HL-60 (cell line): ENCODE measurements around the gene MMP23B.

Experiments used
- CTCF ChIP-seq: IDR thresholded peaks from one replicate; pipeline ENCODE4 v1.5.1; 2011; ENCODE audit warnings: low read length, control low read depth, inconsistent platforms; ENCODE audit not compliant: insufficient read depth
- GABPA ChIP-seq: IDR thresholded peaks from 2 replicates; pipeline ENCODE4 v1.6.1; 2012; ENCODE audit warnings: low read depth
- POLR2AphosphoS5 ChIP-seq: IDR thresholded peaks from 2 replicates; pipeline ENCODE4 v1.6.1; 2012; ENCODE audit warnings: low read depth
- SPI1 ChIP-seq: IDR thresholded peaks from 2 replicates; pipeline ENCODE4 v1.6.1; 2012; ENCODE audit warnings: low read depth, mild to moderate bottlenecking, borderline replicate concordance
- TF ChIP-seq, protein P1 (sequence below): IDR thresholded peaks from 2 replicates; pipeline ENCODE4 v1.6.1; 2012; ENCODE audit warnings: low read depth; ENCODE audit not compliant: insufficient replicate concordance

DNA sequence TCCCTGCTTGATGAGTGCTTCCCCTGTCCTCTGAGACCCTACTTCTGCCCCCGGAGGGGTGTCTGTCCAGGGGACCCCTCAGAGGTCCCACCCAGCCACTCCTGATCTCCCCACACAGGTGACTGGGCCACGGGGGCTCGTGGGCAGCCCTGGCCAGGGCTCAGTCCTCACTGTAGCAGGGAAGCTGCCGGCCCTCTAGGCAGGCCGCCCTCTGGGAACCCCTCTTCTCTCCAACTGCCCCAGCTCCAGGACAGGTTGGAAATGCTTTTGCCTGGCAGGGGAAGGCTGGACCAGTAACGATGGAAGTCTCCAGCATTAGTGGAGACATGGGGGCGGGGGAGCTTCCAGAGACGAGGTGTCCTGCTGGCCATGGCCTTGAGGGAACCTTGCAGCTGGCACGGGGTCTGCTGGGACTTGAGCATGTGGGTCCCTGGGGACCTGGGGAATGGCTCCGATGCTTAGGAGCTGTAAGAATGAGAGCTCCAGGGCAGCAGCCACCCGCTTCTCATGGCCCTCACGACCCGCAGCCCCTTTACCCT lies 28.9 kb upstream of the MMP23B start:
- TF ChIP-seq, protein P1, sequence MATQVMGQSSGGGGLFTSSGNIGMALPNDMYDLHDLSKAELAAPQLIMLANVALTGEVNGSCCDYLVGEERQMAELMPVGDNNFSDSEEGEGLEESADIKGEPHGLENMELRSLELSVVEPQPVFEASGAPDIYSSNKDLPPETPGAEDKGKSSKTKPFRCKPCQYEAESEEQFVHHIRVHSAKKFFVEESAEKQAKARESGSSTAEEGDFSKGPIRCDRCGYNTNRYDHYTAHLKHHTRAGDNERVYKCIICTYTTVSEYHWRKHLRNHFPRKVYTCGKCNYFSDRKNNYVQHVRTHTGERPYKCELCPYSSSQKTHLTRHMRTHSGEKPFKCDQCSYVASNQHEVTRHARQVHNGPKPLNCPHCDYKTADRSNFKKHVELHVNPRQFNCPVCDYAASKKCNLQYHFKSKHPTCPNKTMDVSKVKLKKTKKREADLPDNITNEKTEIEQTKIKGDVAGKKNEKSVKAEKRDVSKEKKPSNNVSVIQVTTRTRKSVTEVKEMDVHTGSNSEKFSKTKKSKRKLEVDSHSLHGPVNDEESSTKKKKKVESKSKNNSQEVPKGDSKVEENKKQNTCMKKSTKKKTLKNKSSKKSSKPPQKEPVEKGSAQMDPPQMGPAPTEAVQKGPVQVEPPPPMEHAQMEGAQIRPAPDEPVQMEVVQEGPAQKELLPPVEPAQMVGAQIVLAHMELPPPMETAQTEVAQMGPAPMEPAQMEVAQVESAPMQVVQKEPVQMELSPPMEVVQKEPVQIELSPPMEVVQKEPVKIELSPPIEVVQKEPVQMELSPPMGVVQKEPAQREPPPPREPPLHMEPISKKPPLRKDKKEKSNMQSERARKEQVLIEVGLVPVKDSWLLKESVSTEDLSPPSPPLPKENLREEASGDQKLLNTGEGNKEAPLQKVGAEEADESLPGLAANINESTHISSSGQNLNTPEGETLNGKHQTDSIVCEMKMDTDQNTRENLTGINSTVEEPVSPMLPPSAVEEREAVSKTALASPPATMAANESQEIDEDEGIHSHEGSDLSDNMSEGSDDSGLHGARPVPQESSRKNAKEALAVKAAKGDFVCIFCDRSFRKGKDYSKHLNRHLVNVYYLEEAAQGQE: no peak
- no peak for TF ChIP-seq CTCF
- TF ChIP-seq POLR2AphosphoS5: no peak
- no peak for TF ChIP-seq GABPA
- TF ChIP-seq SPI1: no peak
